Measurements from ENCODE around the gene ADGRF5.
"Not testable (repeated sequence)": the region's sequence is repeated elsewhere in the genome, so short reads cannot be mapped to it uniquely, and the experiment has no call there.

The ADGRF5 gene

DNA sequence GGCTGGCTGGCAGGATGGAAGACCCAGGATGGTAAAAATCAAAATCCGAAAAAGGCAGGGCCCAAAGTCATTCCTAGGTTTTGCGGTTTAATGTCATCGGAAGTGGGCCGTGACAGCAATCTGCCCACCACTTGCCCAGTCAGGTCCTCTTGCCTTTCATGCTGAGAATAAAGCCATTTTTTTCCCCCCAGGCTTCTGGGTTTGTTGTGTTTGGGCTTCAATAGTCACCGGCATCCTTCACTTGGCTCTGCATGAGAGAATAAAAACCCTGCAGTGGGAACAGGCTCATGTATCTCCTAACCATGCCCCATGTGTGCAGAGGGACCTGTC is 72.4 kb downstream of the ADGRF5 start:
- Histone ChIP-seq H4K20me1 (ENCODE audit: insufficient read depth, low read length) (no peaks in the 10 kb centered on the region), H3K9ac (ENCODE audit: low read length) (no peak overlapping the region), H3K79me2 (ENCODE audit: low read length) (no peaks in the 10 kb centered on the region), H3K9me3 (ENCODE audit: insufficient read depth, low read length) (no peaks in the 10 kb centered on the region; the same call in 1 of the 2 replicates), H3K4me2 (ENCODE audit: low read length) (peak overlapping the region; percentile 84), H3K4me1 (ENCODE audit: low read length) (peaks cover 4% of the 10 kb centered on the region; the same call in 1 of the 2 replicates), H3K27ac (ENCODE audit: low read length) (no peak overlapping the region), H3K27me3 (ENCODE audit: low read depth, low read length) (peaks cover 21% of the 10 kb centered on the region; the same call in 1 of the 2 replicates), H2AFZ (ENCODE audit: low read depth, low read length) (0 out of 2 replicates have a peak overlapping the region, but pooled peaks have one; percentile 53), H3K36me3 (replicated peaks; ENCODE audit: low read depth, low read length) (no peaks in the 10 kb centered on the region), H3K4me3 (ENCODE audit: low read length) (peak overlapping the region; percentile 72)
- TF ChIP-seq CTCF (IDR thresholded peaks at IDR 0.05; ENCODE audit: low read depth, low read length) (no peak), EZH2phosphoT487 (IDR thresholded peaks at IDR 0.05; ENCODE audit: low read depth) (no peak)

- H3K27ac ChIP-seq (ENCODE audit: low read length) = no peak overlapping the region
- peak overlapping the region; percentile 97 for H2AFZ ChIP-seq (ENCODE audit: low read depth, low read length)
- TF ChIP-seq EZH2phosphoT487 (IDR thresholded peaks at IDR 0.05; ENCODE audit: low read depth) = no peak
- TF ChIP-seq CTCF (IDR thresholded peaks at IDR 0.05; ENCODE audit: low read depth, low read length) = peak; percentile 97
- peaks cover 4% of the 10 kb centered on the region; the same call in 1 of the 2 replicates for H3K4me1 ChIP-seq (ENCODE audit: low read length)
- H3K79me2 ChIP-seq (ENCODE audit: low read length) = no peaks in the 10 kb centered on the region
- H3K9ac ChIP-seq (ENCODE audit: low read length) = peak overlapping the region; percentile 50
- H3K27me3 ChIP-seq (ENCODE audit: low read depth, low read length) = peaks cover 21% of the 10 kb centered on the region; the same call in 1 of the 2 replicates
- H4K20me1 ChIP-seq (ENCODE audit: insufficient read depth, low read length) = no peaks in the 10 kb centered on the region
- peak overlapping the region; percentile 84 for H3K4me2 ChIP-seq (ENCODE audit: low read length)
- H3K4me3 ChIP-seq (ENCODE audit: low read length) = peak overlapping the region; percentile 72
- H3K36me3 ChIP-seq (replicated peaks; ENCODE audit: low read depth, low read length) = no peaks in the 10 kb centered on the region
- H3K9me3 ChIP-seq (ENCODE audit: insufficient read depth, low read length) = no peaks in the 10 kb centered on the region; the same call in 1 of the 2 replicates
Measured at GRCh38 chr6:46848684-46849360, 72.9 kb downstream of the ADGRF5 start.

GRCh38 chr6:46845126-46845525 is 76.6 kb downstream of the ADGRF5 start:
- no peak overlapping the region for H3K27ac ChIP-seq (ENCODE audit: low read length)
- H4K20me1 ChIP-seq (ENCODE audit: insufficient read depth, low read length) = no peaks in the 10 kb centered on the region
- H3K9me3 ChIP-seq (ENCODE audit: insufficient read depth, low read length) = peaks cover 9% of the 10 kb centered on the region; the same call in 1 of the 2 replicates
- H3K4me3 ChIP-seq (ENCODE audit: low read length) = no peak overlapping the region
- H2AFZ ChIP-seq (ENCODE audit: low read depth, low read length) = no peak overlapping the region
- H3K9ac ChIP-seq (ENCODE audit: low read length) = no peak overlapping the region
- peaks cover 21% of the 10 kb centered on the region; the same call in 1 of the 2 replicates for H3K27me3 ChIP-seq (ENCODE audit: low read depth, low read length)
- H3K4me2 ChIP-seq (ENCODE audit: low read length) = no peak overlapping the region
- no peaks in the 10 kb centered on the region for H3K79me2 ChIP-seq (ENCODE audit: low read length)
- TF ChIP-seq EZH2phosphoT487 (IDR thresholded peaks at IDR 0.05; ENCODE audit: low read depth) = no peak
- no peak for TF ChIP-seq CTCF (IDR thresholded peaks at IDR 0.05; ENCODE audit: low read depth, low read length)
- H3K36me3 ChIP-seq (replicated peaks; ENCODE audit: low read depth, low read length) = no peaks in the 10 kb centered on the region
- H3K4me1 ChIP-seq (ENCODE audit: low read length) = peaks cover 4% of the 10 kb centered on the region; the same call in 1 of the 2 replicates

DNA sequence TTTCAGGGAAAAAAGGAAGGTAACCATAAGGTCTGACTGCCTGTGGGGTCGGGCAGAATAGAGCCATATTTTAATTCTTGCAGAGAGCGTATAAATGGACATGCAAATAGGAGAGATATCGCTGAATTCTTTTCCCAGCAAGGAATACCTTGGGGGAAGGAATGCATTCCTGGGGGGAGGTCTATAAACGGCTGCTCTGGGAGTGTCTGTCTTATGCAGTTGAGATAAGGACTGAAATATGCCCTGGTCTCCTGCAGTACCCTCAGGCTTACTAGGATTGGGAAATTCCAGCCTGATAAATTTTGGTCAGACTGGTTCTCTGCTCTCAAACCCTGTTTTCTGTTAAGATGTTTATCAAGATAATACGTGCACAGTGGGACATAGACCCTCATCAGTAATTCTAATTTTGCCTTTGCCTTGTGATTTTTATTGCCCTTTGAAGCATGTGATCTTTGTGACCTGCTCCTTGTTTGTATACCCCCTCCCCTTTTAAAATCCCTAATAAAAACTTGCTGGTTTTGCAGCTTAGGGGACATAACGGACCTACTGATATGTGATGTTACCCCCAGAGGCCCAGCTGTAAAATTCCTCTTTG is 79.4 kb downstream of the ADGRF5 start:
- not testable (repeated sequence) for H3K36me3 ChIP-seq (replicated peaks; ENCODE audit: low read depth, low read length); H3K4me2 ChIP-seq (ENCODE audit: low read length); H4K20me1 ChIP-seq (ENCODE audit: insufficient read depth, low read length); H3K27me3 ChIP-seq (ENCODE audit: low read depth, low read length); H3K9ac ChIP-seq (ENCODE audit: low read length); H2AFZ ChIP-seq (ENCODE audit: low read depth, low read length); H3K4me1 ChIP-seq (ENCODE audit: low read length); H3K79me2 ChIP-seq (ENCODE audit: low read length); H3K27ac ChIP-seq (ENCODE audit: low read length); H3K9me3 ChIP-seq (ENCODE audit: insufficient read depth, low read length); H3K4me3 ChIP-seq (ENCODE audit: low read length)
